Fibroblast of lung (primary cell): ENCODE data around the gene EPAS1.

Experiments
- CTCF ChIP-seq, 2 donors: IDR thresholded peaks in 1 of 2; conservative IDR thresholded peaks in 1 of 2; 1 replicate in 1 of 2; 2 replicates in 1 of 2; pipeline ENCODE4 v1.5.1; 2011 to 2012; ENCODE audit warnings: low read length in 2 of 2, control low read depth in 1 of 2, inconsistent platforms in 1 of 2, low read depth in 1 of 2, mild to moderate bottlenecking in 1 of 2
- EZH2 ChIP-seq: IDR thresholded peaks from 2 replicates; pipeline ENCODE4 v1.5.1; 2012; ENCODE audit warnings: low read length, control low read depth, mild to moderate bottlenecking; ENCODE audit errors: missing control alignments

DNA sequence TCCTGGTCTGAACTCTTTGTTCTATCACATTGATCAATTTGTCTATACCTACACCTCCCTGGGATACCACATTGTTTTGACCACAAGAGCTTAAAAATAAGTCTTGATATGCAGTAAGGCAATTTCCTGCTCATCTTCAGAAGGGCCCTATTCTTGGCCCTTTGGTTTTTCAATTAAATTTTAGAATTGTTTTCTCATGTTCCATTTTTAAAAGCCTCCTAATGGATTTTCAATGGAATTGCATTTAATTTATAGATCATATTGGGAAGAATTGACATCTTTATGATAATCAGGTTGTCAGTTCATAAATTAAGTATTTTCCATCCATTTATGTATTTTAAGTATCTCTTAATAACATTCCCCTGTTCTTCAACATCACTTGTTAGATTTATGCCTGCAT is 47.6 kb upstream of the EPAS1 start:
- TF ChIP-seq CTCF (conservative IDR thresholded peaks at IDR 0.05 in 1 of 2, IDR thresholded peaks at IDR 0.05 in 1 of 2; ENCODE audit: low read depth in 1 of 2, low read length in 2 of 2) (no peak), EZH2 (no peak)
